Fibroblast of the aortic adventitia (primary cell): ENCODE measurements around the gene TSC1. TPM values are rescaled to one million over a fixed set of nuclear protein-coding genes. Genes with fewer than 3 reads are reported as not detected.

ENCODE experiments used
- DNase-seq: peaks from one replicate; pipeline ENCODE4 v3.0.0-alpha.2; 2010; ENCODE audit warnings: low read depth
- H3K4me3 ChIP-seq: 2 replicates; pipeline ENCODE4 v1.5.1; 2011; ENCODE audit warnings: low read depth, mild to moderate bottlenecking, control low read depth, low read length, moderate library complexity
- CTCF ChIP-seq: IDR thresholded peaks from 2 replicates; pipeline ENCODE4 v1.5.1; 2011; ENCODE audit warnings: mild to moderate bottlenecking, low read length, control low read depth, inconsistent platforms; ENCODE audit not compliant: insufficient read depth
- total RNA-seq: library from RNA; depleted of rRNA; stranded (reverse); fragments of >200 nt; gene quantifications from 2 replicates; pipeline ENCODE4 v1.2.3, GENCODE V29; 2012; ENCODE audit warnings: low replicate concordance

Gene TSC1
- total RNA-seq, 1 donor, result 70.7 TPM

- DNase-seq, result no peak
- TF ChIP-seq CTCF, result no peak
- H3K4me3 ChIP-seq, result no peak overlapping the region
Observed at GRCh38 chr9:132957805-132958204, 13.4 kb upstream of the TSC1 start.

- no peak for DNase-seq
- TF ChIP-seq CTCF, result no peak
- no peak overlapping the region for H3K4me3 ChIP-seq
Observed at GRCh38 chr9:132955768-132956167, 11.4 kb upstream of the TSC1 start.

- TF ChIP-seq CTCF, result no peak
- H3K4me3 ChIP-seq, result no peak overlapping the region
- DNase-seq, result no peak
Observed at GRCh38 chr9:132955123-132955522, 10.7 kb upstream of the TSC1 start.

GRCh38 chr9:132949709-132950108 lies 5.3 kb upstream of the TSC1 start:
- no peak for DNase-seq
- no peak for TF ChIP-seq CTCF

GRCh38 chr9:132948482-132949050 lies 4.2 kb upstream of the TSC1 start:
- no peak for TF ChIP-seq CTCF
- DNase-seq, result no peak
- H3K4me3 ChIP-seq, result no peak overlapping the region

More at GRCh38 chr9:132949709-132950108, 5.3 kb upstream of the TSC1 start:
- H3K4me3 ChIP-seq, result no peak overlapping the region

- no peak for TF ChIP-seq CTCF
- no peak overlapping the region for H3K4me3 ChIP-seq
- DNase-seq, result no peak
Observed at GRCh38 chr9:132947756-132948155, 3.3 kb upstream of the TSC1 start.

- peak; percentile 31 for DNase-seq
- H3K4me3 ChIP-seq, result no peak overlapping the region
Observed at GRCh38 chr9:132946631-132947295, 2.3 kb upstream of the TSC1 start.

More at GRCh38 chr9:132946631-132947295, 2.3 kb upstream of the TSC1 start:
- no peak for TF ChIP-seq CTCF
